ENCODE data around the gene C10orf95. TPM values are rescaled to one million over a fixed set of nuclear protein-coding genes. Genes with fewer than 3 reads are reported as not detected.

Gene C10orf95
- polyA plus RNA-seq, 2 of the 4 experiments (the other 2 are of a cell fraction) = 0.12 to 0.13 TPM

GRCh38 chr10:102497545-102497944 is 46.2 kb upstream of the C10orf95 start:
- no peak overlapping the region for H3K27ac ChIP-seq
- peaks cover 22% of the 10 kb centered on the region; the same call in 2 of the 3 replicates for H3K4me1 ChIP-seq
- H3K9me3 ChIP-seq = no peaks in the 10 kb centered on the region
- no peak for FAIRE-seq
- no peak for TF ChIP-seq SMC3 (IDR thresholded peaks at IDR 0.05)
- no peak for TF ChIP-seq HES2 (IDR thresholded peaks at IDR 0.05)
- TF ChIP-seq HOXB5 (CRISPR knock-in tag; IDR thresholded peaks at IDR 0.05) = no peak
- TF ChIP-seq FOSL2 (IDR thresholded peaks at IDR 0.05) = no peak
- no peak for TF ChIP-seq FOSL2 (CRISPR knock-in tag; IDR thresholded peaks at IDR 0.05)
- TF ChIP-seq E2F6 (IDR thresholded peaks at IDR 0.05; ENCODE audit: borderline replicate concordance, low read depth) = no peak
- no peak for TF ChIP-seq CBX2 (IDR thresholded peaks at IDR 0.05; ENCODE audit: borderline replicate concordance, low read depth)
- TF ChIP-seq POLR2AphosphoS2 (conservative IDR thresholded peaks at IDR 0.05; ENCODE audit: low read length) = no peak
- TF ChIP-seq FOSB (CRISPR knock-in tag; IDR thresholded peaks at IDR 0.05) = no peak
- no peak overlapping the region for H3K4me3 ChIP-seq
- no peak for ATAC-seq
- ChIA-PET POLR2A (no interaction called here), CTCF (interaction anchor here (0.6 to 7.3 kb wide), 5 partner anchors 9 to 147 kb away, joined by 3 to 43 read pairs (median 4); no protein-coding TSS in a partner anchor)
- WGBS (ENCODE audit: missing lambda C conversion rate) = 97% methylated on average over 1 of the region's 1 CpG
- no peak for DNase-seq (ENCODE audit: low read depth in 1 of 2, low spot score in 1 of 2)
- H3K4me2 ChIP-seq = no peak overlapping the region

- no peak for TF ChIP-seq E2F6 (IDR thresholded peaks at IDR 0.05; ENCODE audit: borderline replicate concordance, low read depth)
- TF ChIP-seq NR3C1 (IDR thresholded peaks at IDR 0.05) = no peak
- TF ChIP-seq KDM1A (IDR thresholded peaks at IDR 0.05; ENCODE audit: low read depth) = no peak
- no peak for TF ChIP-seq FOSL2 (IDR thresholded peaks at IDR 0.05)
- TF ChIP-seq FOSL2 (CRISPR knock-in tag; IDR thresholded peaks at IDR 0.05) = no peak
- no peak for TF ChIP-seq CTCF (IDR thresholded peaks at IDR 0.05)
- TF ChIP-seq RNF2 (IDR thresholded peaks at IDR 0.05; ENCODE audit: borderline replicate concordance, low read depth) = no peak
- TF ChIP-seq MAX (IDR thresholded peaks at IDR 0.05) = no peak
- no peak for TF ChIP-seq RCOR1 (IDR thresholded peaks at IDR 0.05; ENCODE audit: low read depth, low read length)
- ATAC-seq (no peak), DNase-seq (ENCODE audit: low read depth in 1 of 2, low spot score in 1 of 2) (no peak), FAIRE-seq (no peak)
- no peaks in the 10 kb centered on the region for H3K9me3 ChIP-seq
- WGBS (ENCODE audit: missing lambda C conversion rate) = 91% methylated on average over 2 of the region's 2 CpGs
- CTCF ChIA-PET = interaction anchor here (0.7 to 7.3 kb wide), 8 partner anchors 9 to 265 kb away, joined by 3 to 43 read pairs (median 3); no protein-coding TSS in a partner anchor
- POLR2A ChIA-PET = no interaction called here
- no peak overlapping the region for H3K4me3 ChIP-seq
- no peak overlapping the region for H3K4me2 ChIP-seq
- H3K4me1 ChIP-seq = peaks cover 10% of the 10 kb centered on the region; the same call in 2 of the 3 replicates
- no peak overlapping the region for H3K27ac ChIP-seq
Measured at GRCh38 chr10:102493771-102494170, 42.4 kb upstream of the C10orf95 start.

- H3K27ac ChIP-seq = no peak overlapping the region
- peaks cover 10% of the 10 kb centered on the region; the same call in 2 of the 3 replicates for H3K4me1 ChIP-seq
- CTCF ChIA-PET = interaction anchor here (1.2 to 7.3 kb wide), 5 partner anchors 10 to 118 kb away, joined by 3 to 43 read pairs (median 3); no protein-coding TSS in a partner anchor
- no peak for DNase-seq (ENCODE audit: low read depth in 1 of 2, low spot score in 1 of 2)
- 61% methylated on average over 2 of the region's 2 CpGs for WGBS (ENCODE audit: missing lambda C conversion rate)
- peak in 1 of 2 experiments; percentile 31; a peak in 1 of 6 replicates for ATAC-seq
- H3K4me3 ChIP-seq = no peak overlapping the region
- no peaks in the 10 kb centered on the region for H3K9me3 ChIP-seq
- TF ChIP-seq ZNF302 (CRISPR knock-in tag; IDR thresholded peaks at IDR 0.05) = no peak
- TF ChIP-seq RFX5 (IDR thresholded peaks at IDR 0.05) = no peak
- no peak for TF ChIP-seq NFE2L2 (conservative IDR thresholded peaks at IDR 0.05; ENCODE audit: low read length)
- no peak for TF ChIP-seq HOXA7 (CRISPR knock-in tag; IDR thresholded peaks at IDR 0.05)
- TF ChIP-seq NPAS2 (CRISPR knock-in tag; IDR thresholded peaks at IDR 0.05; ENCODE audit: borderline replicate concordance) = no peak
- no peak overlapping the region for H3K4me2 ChIP-seq
- POLR2A ChIA-PET = no interaction called here
- FAIRE-seq = no peak
Measured at GRCh38 chr10:102492983-102493382, 41.6 kb upstream of the C10orf95 start.

Data from A549 (cell line).